Middle frontal gyrus (tissue), 1 donor: Measurements from ENCODE around the gene RAMP3.
"Not testable (repeated sequence)": the region's sequence is repeated elsewhere in the genome, so short reads cannot be mapped to it uniquely, and the experiment has no call there.

Experiments used
- DNase-seq: peaks from one replicate; pipeline ENCODE4 v3.0.0-alpha.2; 2015; ENCODE audit warnings: low spot score; ENCODE audit errors: extremely low spot score

Gene RAMP3

DNA sequence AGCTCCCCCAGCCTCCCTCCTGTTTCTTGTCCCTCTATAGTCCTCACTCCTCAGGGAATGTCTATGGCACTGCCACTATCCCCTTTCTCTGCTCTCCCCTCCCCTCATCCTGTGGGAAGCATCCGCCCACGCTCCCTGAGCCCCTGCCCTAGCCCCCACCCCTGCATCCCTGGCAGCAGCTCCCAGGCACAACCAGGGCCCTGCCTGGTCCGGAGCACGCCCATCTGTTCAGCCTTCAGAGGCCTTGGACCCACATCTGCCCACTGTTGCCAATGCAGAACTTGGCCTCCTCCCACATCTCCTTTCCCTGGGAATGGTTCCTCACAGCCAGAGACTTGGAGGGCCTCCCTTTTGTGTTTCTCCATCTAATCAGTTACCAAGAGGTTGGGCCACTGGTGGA lies 25.7 kb upstream of the RAMP3 start:
- no peak for DNase-seq

- DNase-seq, result no peak
Observed at GRCh38 chr7:45132708-45133320, 24.8 kb upstream of the RAMP3 start.

DNA sequence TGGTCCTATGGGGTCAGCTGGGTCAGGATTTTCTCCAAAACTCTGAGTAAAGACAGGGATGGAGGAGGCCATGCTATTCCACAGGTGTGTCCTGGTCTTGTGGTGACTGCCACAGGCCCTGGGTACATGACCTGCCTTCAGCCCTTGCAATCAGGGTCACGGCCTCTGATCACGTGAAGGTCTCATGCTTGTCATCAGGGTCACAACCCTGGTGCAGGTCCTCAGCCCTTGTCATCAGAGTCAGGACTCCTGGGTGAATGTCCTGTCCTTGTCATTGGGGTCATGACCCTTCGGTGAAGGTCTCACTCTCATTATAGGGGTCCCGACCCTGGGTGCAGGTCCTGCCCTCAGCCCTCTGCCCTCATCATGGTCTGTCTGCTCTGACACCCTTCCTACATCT lies 24.2 kb upstream of the RAMP3 start:
- no peak for DNase-seq

DNA sequence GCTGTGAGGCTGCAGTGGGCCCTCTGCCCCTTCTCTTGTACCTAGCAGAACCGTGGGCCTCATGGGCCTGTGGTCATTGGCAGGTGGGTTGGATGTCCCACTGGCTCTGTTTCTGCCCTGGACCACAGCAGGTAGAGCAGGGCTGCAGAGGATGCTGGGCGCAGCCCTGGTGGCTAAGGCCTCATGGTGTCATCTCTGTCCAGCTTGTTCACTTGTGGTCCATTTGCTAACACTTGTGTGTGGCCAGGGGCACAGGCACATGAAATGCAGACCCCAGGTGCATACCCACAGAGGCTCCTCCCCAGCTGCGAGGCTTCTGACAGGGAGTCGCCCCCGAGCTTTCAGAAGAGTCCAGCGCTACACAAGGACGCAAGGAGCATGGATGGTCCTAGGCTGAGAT lies 23.7 kb upstream of the RAMP3 start:
- DNase-seq, result no peak

DNA sequence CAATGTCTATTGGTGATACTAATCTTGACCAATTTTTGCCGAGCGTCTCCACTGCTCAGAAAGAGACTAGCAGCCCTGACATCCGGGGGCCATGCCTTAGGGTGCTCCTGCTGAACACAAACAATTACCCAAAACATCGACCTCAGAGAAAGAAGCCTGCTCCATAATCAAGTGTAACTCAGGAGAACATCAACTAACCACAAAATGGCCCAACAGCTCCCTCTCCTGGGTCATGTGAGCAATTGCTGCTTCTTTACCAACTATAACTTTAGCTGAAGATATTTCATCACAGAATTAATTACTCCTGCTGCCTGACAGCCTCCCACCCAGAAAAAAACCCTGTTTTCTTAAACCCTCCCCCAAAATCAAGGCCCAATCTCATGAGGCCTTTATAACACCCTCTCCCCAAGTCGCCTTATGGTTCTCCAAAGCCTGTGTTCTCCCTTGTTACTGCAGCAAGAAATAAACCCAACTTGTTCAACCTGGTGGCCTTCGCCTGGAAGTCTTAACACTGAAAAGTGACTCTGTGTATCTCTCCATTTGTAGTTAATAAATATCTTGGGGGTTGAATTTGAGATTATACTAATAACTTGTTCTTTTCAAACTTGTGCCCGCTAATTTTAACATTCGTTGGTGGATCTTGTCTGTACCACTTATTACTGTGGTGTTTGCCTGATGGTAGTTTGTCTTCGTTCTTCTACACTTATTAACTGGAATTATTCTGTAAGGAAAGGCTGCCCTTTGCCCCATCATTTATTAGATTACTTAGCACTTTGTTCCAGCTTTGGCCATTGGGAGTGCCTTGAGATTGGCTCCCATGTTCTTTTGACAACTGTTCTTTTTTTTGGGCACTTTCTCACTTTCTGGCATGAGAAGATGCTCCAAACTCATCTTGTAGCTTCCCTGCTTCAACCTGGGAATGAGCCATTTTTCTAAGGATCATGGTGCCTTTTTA lies 21.2 kb upstream of the RAMP3 start:
- peak; percentile 76 for DNase-seq

- no peak for DNase-seq
Observed at GRCh38 chr7:45138433-45139267, 18.9 kb upstream of the RAMP3 start.

GRCh38 chr7:45140827-45141226 lies 16.8 kb upstream of the RAMP3 start:
- DNase-seq, result no peak

DNA sequence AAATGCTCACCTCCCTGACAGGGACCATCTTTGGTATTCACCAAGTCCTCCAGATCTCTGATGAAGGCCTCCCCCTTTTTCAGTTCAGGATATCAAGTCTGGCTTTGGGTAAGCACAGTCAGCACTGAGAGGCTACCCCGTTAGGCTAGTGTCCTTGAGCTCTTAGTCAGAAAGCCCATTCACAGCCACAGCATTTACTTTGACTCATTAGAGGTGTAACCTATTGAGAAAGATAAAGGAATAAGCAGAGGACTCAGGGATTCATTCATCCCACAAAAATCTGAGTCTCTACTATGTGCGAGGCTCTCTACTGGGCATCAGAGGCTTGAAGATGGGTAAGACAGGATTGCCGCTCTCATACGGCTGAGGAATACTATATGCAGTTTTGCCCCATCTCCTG lies 14.0 kb upstream of the RAMP3 start:
- no peak for DNase-seq

DNA sequence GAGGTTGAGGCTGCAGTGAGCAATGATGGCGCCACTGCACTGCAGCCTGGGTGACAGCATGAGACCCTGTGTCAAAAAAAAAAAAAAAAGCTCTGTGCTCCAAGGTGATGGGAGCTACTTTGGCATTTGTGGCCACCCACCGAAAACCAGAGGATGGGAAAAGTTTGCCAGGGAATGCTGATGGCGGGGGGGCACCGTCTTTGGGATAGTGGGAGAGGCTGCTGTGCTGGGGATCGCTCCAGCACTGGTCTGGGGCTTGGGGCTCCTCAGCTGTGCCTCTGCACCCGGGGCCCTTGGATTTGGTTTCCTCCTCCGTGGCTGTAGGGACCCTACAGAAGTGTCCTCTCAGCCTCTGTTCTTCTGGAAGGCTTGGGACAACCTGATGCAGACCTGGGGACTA lies 11.7 kb upstream of the RAMP3 start:
- no peak for DNase-seq

DNA sequence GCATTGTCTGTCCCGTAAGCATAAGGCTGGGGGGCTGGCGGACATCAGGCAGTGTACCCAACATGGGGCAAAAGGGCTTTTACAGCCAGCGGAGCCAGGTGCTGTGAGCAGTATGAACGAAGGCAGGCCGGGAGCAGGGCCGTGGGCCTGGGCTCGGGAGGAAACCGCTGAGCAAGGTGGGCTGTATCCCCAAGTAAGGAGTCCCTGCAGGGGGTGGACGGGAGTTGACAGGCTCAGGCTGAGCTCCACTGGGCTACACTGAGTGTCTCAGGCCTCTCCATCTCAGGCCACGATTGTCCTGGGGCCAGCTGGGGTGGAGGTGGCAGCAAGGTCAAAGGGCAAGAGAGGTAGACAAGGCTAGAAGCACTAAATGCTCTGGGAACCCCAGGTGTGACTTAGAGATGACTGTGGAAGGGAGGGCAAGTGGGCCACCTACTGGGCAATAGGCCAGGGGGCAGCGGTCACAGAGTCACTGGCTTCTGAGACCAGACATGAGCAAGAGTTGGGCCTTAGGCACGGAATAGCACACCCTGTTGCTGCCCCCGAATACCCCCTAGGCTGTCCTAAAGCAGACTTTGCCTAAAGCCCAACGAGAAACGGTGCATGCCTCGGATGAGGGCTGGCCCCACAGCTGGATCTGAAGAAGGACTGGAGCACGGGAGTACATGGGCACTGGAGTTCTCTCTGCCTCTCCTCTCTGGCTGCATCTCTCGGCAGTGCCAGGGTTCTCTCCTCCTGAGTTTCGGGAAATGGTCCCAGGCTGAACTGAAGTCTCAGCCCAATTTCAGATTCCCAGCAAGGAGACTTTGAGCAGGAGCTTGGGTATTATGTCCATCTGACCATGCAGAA lies 10.8 kb upstream of the RAMP3 start:
- no peak for DNase-seq

- no peak for DNase-seq
Observed at GRCh38 chr7:45147858-45148652, 9.5 kb upstream of the RAMP3 start.

- no peak for DNase-seq
Observed at GRCh38 chr7:45148653-45148973, 9.0 kb upstream of the RAMP3 start.

- DNase-seq, result no peak
Observed at GRCh38 chr7:45149606-45150005, 8.0 kb upstream of the RAMP3 start.

- no peak for DNase-seq
Observed at GRCh38 chr7:45150199-45150598, 7.4 kb upstream of the RAMP3 start.

DNA sequence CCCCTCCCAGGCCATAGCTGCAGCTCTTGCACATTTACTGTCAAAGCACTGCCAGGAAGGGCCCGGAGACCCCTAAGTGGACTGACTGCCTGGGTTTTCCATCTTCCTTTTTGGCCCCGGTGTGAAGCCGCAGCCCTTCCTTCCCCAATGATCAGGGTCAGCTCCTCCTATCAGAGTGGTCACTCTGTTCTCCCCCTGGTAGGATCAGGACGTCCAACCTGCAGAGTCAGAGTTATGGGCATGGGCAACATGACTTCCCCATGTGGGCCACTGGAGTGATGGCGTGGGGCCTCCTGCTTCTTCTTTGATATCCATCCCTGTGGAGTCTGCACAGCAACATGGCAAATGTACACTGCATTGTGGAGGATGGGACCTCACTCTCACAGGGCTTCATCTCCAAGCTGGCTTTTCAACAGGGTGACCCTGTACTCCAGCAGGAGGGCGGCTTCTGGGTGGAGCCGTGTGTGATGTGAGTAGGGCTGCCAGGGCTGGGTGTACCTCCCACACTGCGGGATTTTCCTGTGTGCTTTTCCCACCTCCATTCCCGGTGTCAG lies 6.4 kb upstream of the RAMP3 start:
- no peak for DNase-seq

DNA sequence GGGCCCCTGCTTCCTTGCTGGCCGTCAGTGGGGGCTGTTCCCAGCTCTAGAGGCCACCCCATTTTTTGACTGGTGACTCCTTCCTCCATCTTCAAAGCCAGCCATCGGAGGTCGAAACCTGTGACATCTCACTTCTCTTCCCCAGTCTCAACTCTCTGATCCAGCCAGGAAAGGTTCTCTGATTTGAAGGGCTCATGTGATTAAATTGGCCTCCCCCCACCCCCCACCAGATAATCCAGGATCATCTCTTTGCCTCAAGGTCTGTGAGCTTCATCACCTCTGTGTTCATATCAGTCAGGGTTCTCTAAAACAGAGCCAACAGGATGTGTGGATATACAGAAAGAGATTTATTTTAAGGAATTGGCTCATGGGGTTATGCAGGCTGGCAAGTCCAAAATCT lies 5.6 kb upstream of the RAMP3 start:
- DNase-seq, result no peak

GRCh38 chr7:45153233-45153632 lies 4.4 kb upstream of the RAMP3 start:
- no peak for DNase-seq

DNA sequence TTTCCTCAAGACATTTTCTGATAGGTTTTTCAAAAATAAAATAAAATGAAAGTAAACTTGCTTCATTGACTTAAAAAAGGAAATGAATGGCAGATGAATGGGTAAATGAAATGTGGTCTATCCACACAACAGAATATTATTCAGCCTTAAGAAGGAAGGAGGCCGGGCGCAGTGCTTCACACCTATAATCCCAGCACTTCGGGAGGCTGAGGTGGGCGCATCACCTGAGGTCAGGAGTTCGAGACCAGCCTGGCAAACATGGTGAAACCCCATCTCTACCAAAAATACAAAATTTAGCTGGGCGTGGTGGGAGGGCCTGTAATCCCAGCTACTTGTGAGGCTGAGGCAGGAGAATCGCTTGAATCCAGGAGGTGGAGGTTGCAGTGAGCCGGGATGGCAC lies 3.7 kb upstream of the RAMP3 start:
- DNase-seq, result not testable (repeated sequence)

DNA sequence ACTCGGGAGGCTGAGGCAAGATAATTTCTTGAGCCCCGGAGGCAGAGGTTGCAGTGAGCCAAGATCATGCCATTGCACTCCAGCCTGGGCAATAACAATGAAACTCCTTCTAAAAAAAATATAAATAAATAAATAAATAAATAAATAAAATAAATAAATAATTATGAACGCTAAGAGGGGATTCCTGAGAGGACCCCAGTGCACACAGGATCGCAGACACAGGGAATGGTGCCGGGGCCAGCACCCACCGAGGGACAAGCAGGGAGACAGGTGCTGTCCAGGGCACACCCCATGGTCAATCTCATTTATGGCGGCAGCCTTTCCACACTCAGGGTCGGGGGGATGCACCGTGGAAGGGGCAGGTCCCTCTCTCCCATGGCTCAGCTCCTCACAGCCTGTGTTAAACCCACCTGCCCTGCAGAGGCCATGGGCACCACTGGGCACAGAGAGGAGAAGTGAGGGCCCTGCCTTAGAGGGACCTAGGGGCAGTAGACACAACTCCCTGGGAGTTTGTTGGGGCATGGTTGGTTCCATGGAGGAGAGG lies 2.2 kb upstream of the RAMP3 start:
- no peak for DNase-seq

DNA sequence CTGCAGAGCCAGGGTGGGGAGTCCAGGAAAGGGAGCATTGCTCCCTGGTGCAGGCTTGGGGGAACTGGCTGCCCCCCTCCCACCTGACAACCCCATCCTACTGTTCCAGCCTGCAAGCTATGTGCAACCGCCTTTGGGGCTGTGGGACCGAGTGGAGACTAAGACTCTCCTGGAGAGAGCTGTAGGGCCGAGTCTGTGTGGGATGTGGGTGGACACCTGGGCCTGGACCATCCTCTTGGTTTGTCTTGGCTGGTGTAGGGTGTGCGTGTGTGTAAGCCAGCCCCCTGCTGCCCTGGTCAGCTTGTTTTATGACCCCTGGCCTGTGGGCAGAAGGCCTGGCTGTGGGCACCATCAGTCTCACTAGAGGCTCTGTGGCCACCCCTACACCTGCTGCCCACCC lies 1.6 kb upstream of the RAMP3 start:
- DNase-seq, result no peak
